HepG2 (cell line): ENCODE measurements around the gene CHMP2B. TPM values are rescaled to one million over a fixed set of nuclear protein-coding genes. Genes with fewer than 3 reads are reported as not detected.

Experiments used
- ATAC-seq: fragments of 200-7000 bp; cut with Tn5 transposase; 3 replicates; pipeline ENCODE4 v1.9.1; 2020; ENCODE audit warnings: mild to moderate bottlenecking, moderate library complexity
- BruUV-seq: library from RNA; stranded (reverse); fragments of 400-500 nt; replicated peaks from 2 replicates; lab custom pipeline; 2021; lab: Mats Ljungman, UMichigan
- CTCF ChIA-PET: fragments of 300-600 bp; formaldehyde crosslinking; extraction: SDS; loops from one replicate; lab custom pipeline; 2021; ENCODE audit warnings: low total read pairs, inconsistent platforms, low intra/inter-chr PET ratio; lab: Yijun Ruan, JAX
- POLR2A ChIA-PET: fragments of 350-600 bp; sonication (Branson Sonifier 250); formaldehyde crosslinking; loops from one replicate; lab custom pipeline; 2020; ENCODE audit warnings: antibody characterized with exemption, inconsistent platforms; lab: Yijun Ruan, JAX
- DNase-seq: peaks from one replicate; pipeline ENCODE4 v3.0.0-alpha.2; 2015; ENCODE audit warnings: low spot score
- FAIRE-seq: peaks from 3 replicates; lab custom pipeline; 2011; peaks lifted over from hg19 to GRCh38; lab: Jason Lieb, UNC
- H2AFZ ChIP-seq: one replicate; pipeline ENCODE4 v1.6.1; 2011; ENCODE audit warnings: low read length, inconsistent platforms
- H3K27ac ChIP-seq: fragments of 300-600 bp; 3 replicates; pipeline ENCODE4 v1.8.0; 2011; ENCODE audit warnings: mixed run types, mild to moderate bottlenecking, mixed read lengths, low read length, inconsistent platforms; ENCODE audit not compliant: insufficient read depth; ENCODE audit errors: extremely low read length
- H3K27me3 ChIP-seq, 2 experiments: fragments of 200-600 bp in 1 of 2; 2 replicates in 1 of 2; 3 replicates in 1 of 2; pipeline versions ENCODE4 v1.6.0 to v1.8.0; 2011; ENCODE audit warnings: low read length in 2 of 2, mild to moderate bottlenecking in 2 of 2, moderate library complexity in 2 of 2, inconsistent platforms in 1 of 2; ENCODE audit not compliant: insufficient read depth in 2 of 2, control insufficient read depth in 1 of 2
- H3K36me3 ChIP-seq, 2 experiments: fragments of 200-600 bp in 1 of 2; replicated peaks in 1 of 2; 2 replicates in 1 of 2; 3 replicates in 1 of 2; pipeline versions ENCODE4 v1.5.1 to v1.8.0; 2011; ENCODE audit warnings: low read length in 2 of 2, inconsistent platforms in 1 of 2; ENCODE audit not compliant: insufficient read depth in 2 of 2, control insufficient read depth in 1 of 2
- H3K4me1 ChIP-seq: 2 replicates; pipeline ENCODE4 v1.5.1; 2012; ENCODE audit warnings: low read length, inconsistent platforms; ENCODE audit not compliant: insufficient read depth
- H3K4me2 ChIP-seq: 2 replicates; pipeline ENCODE4 v1.6.0; 2011; ENCODE audit warnings: low read depth, low read length, inconsistent platforms
- H3K4me3 ChIP-seq, 3 experiments: fragments of 200-600 bp in 1 of 3; sonication (generic), shearing (Covaris generic) in 1 of 3; replicated peaks in 1 of 3; 2 replicates each; pipeline ENCODE4 v1.5.1; 2011 to 2016; ENCODE audit warnings: low read length in 3 of 3, inconsistent platforms in 2 of 3, low read depth in 2 of 3, mild to moderate bottlenecking in 2 of 3, control low read depth in 1 of 3, mixed read lengths in 1 of 3; ENCODE audit not compliant: insufficient read depth in 1 of 3
- H3K79me2 ChIP-seq: one replicate; pipeline ENCODE4 v1.6.1; 2011; ENCODE audit warnings: low read length, inconsistent platforms; ENCODE audit not compliant: insufficient read depth
- H3K9ac ChIP-seq: 2 replicates; pipeline ENCODE4 v1.6.0; 2011; ENCODE audit warnings: mild to moderate bottlenecking, low read depth, low read length, inconsistent platforms; ENCODE audit not compliant: insufficient read depth
- H3K9me3 ChIP-seq: 2 replicates; pipeline ENCODE4 v1.5.1; 2012; ENCODE audit warnings: mild to moderate bottlenecking, low read length
- H4K20me1 ChIP-seq: 2 replicates; pipeline ENCODE4 v1.6.0; 2011; ENCODE audit warnings: inconsistent platforms, mild to moderate bottlenecking, low read length, moderate library complexity; ENCODE audit not compliant: insufficient read depth
- MED1 ChIP-seq: sonication (generic); formaldehyde crosslinking; IDR thresholded peaks from 2 replicates; pipeline ENCODE4 v1.4.0; 2020; ENCODE audit warnings: missing genetic modification reagents
- MIER3 ChIP-seq: IDR thresholded peaks from 2 replicates; pipeline ENCODE4 v1.6.1; 2016; ENCODE audit warnings: missing compliant biosample characterization, borderline replicate concordance
- RXRB ChIP-seq: IDR thresholded peaks from 2 replicates; pipeline ENCODE4 v1.6.1; 2016; ENCODE audit warnings: borderline replicate concordance, missing genetic modification reagents, missing compliant biosample characterization
- ZC3H13 ChIP-seq: sonication (generic); formaldehyde crosslinking; IDR thresholded peaks from 2 replicates; pipeline ENCODE4 v1.8.1; 2023; ENCODE audit warnings: mild to moderate bottlenecking, missing genetic modification reagents, moderate library complexity
- ZNF34 ChIP-seq: sonication (generic); formaldehyde crosslinking; IDR thresholded peaks from 2 replicates; pipeline ENCODE4 v1.4.0; 2020; ENCODE audit warnings: mild to moderate bottlenecking, missing genetic modification reagents, borderline replicate concordance
- in situ Hi-C: cut with HindIII; loops from 2 replicates; pipeline ENCODE4 v1.10.0; 2017; ENCODE audit warnings: low pct_unique_long_range_greater_than_20kb; ENCODE audit not compliant: extremely low pct_ligation_motif_present
- intact Hi-C: fragments of 100-400 bp; cut with micrococcal nuclease; formaldehyde crosslinking; loops from one replicate; pipeline ENCODE4 v1.10.0; 2022; ENCODE audit not compliant: unreplicated experiment
- polyA plus RNA-seq, 8 experiments: library from polyadenylated mRNA; depleted of rRNA in 3 of 8; stranded (reverse) in 7 of 8; unstranded in 1 of 8; fragments of >200 nt; fragmentation: Illumina TruSeq in 4 of 8; extraction: Trizol in 4 of 8; gene quantifications; 2 replicates each; pipeline versions ENCODE4 v1.2.1 to v1.2.3, GENCODE V29; 2011 to 2016; ENCODE audit warnings: low read depth in 4 of 8, missing spikeins in 1 of 8, mixed read lengths in 1 of 8; ENCODE audit not compliant: insufficient read depth in 1 of 8
- total RNA-seq, 5 experiments: library from RNA; depleted of rRNA; stranded (reverse); fragments of >200 nt; fragmentation: Illumina TruSeq; extraction: Trizol; gene quantifications; 2 replicates each; pipeline ENCODE4 v1.2.3, GENCODE V29; 2016; ENCODE audit warnings: low read depth in 1 of 5
- TF ChIP-seq, protein P1 (sequence below): sonication (generic); formaldehyde crosslinking; IDR thresholded peaks from 2 replicates; pipeline ENCODE4; 2020; ENCODE audit warnings: missing genetic modification reagents, mild to moderate bottlenecking, borderline replicate concordance
- TF ChIP-seq, protein P2 (sequence below), 2 experiments: fragments of 450-650 bp in 1 of 2; sonication (generic) in 1 of 2; formaldehyde crosslinking; IDR thresholded peaks; 2 replicates each; pipeline versions ENCODE4 v1.5.0 to v1.8.0; 2020 to 2022; ENCODE audit warnings: mild to moderate bottlenecking in 1 of 2, missing genetic modification reagents in 1 of 2
- TF ChIP-seq, protein P3 (sequence below): sonication (generic); formaldehyde crosslinking; IDR thresholded peaks from 2 replicates; pipeline ENCODE4 v1.4.0; 2020; ENCODE audit warnings: missing genetic modification reagents

CHMP2B gene
- total and polyA plus RNA-seq, 2 of the 13 experiments (the other 11 are each of a cell fraction or from before 2014, with no cell fraction given), result 6.9 to 33.5 TPM

DNA sequence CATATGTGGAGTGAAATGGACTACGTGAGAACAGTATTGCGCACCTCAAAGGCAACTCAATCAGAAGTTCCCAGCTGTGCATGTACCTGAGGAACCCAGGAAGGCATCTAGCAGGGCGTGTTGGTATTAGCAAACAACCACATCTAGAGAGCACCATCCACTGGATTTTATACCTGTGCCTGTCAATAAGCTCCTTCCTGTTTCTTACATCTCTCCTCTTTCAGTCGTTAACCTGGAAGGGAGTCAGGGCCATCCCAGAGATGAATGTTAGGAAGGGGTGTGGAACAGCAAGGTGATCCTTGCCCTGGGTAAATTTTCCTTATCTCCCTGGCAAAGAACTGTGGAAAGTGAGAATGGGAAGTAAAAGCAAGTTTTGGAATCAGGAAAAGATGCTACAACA lies 29.6 kb upstream of the CHMP2B start (continued):
- TF ChIP-seq, protein P1, sequence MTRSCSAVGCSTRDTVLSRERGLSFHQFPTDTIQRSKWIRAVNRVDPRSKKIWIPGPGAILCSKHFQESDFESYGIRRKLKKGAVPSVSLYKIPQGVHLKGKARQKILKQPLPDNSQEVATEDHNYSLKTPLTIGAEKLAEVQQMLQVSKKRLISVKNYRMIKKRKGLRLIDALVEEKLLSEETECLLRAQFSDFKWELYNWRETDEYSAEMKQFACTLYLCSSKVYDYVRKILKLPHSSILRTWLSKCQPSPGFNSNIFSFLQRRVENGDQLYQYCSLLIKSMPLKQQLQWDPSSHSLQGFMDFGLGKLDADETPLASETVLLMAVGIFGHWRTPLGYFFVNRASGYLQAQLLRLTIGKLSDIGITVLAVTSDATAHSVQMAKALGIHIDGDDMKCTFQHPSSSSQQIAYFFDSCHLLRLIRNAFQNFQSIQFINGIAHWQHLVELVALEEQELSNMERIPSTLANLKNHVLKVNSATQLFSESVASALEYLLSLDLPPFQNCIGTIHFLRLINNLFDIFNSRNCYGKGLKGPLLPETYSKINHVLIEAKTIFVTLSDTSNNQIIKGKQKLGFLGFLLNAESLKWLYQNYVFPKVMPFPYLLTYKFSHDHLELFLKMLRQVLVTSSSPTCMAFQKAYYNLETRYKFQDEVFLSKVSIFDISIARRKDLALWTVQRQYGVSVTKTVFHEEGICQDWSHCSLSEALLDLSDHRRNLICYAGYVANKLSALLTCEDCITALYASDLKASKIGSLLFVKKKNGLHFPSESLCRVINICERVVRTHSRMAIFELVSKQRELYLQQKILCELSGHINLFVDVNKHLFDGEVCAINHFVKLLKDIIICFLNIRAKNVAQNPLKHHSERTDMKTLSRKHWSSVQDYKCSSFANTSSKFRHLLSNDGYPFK (CRISPR knock-in tag), result no peak
- no peak for TF ChIP-seq ZNF34 (CRISPR knock-in tag)
- TF ChIP-seq MIER3 (CRISPR knock-in tag), result no peak
- no peak for TF ChIP-seq ZC3H13 (CRISPR knock-in tag)
- TF ChIP-seq, protein P2, sequence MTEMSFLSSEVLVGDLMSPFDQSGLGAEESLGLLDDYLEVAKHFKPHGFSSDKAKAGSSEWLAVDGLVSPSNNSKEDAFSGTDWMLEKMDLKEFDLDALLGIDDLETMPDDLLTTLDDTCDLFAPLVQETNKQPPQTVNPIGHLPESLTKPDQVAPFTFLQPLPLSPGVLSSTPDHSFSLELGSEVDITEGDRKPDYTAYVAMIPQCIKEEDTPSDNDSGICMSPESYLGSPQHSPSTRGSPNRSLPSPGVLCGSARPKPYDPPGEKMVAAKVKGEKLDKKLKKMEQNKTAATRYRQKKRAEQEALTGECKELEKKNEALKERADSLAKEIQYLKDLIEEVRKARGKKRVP (CRISPR knock-in tag; IDR thresholded peaks at IDR 0.05), result no peak

DNA sequence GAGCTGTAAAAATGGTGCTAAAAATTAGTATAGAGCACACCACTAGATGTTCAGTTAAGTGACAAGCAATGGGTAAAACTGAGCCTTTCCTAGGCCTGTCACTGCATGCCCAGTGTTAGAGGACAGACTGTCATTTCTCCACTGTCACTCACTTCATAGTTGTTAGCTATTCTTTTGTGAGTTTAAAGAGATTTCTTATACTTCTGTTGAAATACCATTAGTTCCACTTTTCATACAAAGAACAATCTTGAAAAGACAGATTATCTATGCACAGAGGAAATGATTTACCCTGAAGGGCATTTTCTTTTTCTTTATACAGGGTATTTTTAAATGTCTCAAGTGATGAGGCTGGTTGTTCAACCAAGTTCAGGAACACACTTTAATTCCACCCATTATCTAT lies 28.3 kb upstream of the CHMP2B start:
- Histone ChIP-seq H3K36me3 (no peaks in the 10 kb centered on the region), H3K27ac (no peak overlapping the region), H3K4me2 (no peak overlapping the region), H2AFZ (no peak overlapping the region), H3K79me2 (no peaks in the 10 kb centered on the region), H3K4me3 (no peak overlapping the region)
- no peak for ATAC-seq
- no peak for DNase-seq
- intact Hi-C loops, result no loop called here
- FAIRE-seq, result no peak
- TF ChIP-seq RXRB (CRISPR knock-in tag) (no peak), MED1 (no peak)
- TF ChIP-seq, protein P3, sequence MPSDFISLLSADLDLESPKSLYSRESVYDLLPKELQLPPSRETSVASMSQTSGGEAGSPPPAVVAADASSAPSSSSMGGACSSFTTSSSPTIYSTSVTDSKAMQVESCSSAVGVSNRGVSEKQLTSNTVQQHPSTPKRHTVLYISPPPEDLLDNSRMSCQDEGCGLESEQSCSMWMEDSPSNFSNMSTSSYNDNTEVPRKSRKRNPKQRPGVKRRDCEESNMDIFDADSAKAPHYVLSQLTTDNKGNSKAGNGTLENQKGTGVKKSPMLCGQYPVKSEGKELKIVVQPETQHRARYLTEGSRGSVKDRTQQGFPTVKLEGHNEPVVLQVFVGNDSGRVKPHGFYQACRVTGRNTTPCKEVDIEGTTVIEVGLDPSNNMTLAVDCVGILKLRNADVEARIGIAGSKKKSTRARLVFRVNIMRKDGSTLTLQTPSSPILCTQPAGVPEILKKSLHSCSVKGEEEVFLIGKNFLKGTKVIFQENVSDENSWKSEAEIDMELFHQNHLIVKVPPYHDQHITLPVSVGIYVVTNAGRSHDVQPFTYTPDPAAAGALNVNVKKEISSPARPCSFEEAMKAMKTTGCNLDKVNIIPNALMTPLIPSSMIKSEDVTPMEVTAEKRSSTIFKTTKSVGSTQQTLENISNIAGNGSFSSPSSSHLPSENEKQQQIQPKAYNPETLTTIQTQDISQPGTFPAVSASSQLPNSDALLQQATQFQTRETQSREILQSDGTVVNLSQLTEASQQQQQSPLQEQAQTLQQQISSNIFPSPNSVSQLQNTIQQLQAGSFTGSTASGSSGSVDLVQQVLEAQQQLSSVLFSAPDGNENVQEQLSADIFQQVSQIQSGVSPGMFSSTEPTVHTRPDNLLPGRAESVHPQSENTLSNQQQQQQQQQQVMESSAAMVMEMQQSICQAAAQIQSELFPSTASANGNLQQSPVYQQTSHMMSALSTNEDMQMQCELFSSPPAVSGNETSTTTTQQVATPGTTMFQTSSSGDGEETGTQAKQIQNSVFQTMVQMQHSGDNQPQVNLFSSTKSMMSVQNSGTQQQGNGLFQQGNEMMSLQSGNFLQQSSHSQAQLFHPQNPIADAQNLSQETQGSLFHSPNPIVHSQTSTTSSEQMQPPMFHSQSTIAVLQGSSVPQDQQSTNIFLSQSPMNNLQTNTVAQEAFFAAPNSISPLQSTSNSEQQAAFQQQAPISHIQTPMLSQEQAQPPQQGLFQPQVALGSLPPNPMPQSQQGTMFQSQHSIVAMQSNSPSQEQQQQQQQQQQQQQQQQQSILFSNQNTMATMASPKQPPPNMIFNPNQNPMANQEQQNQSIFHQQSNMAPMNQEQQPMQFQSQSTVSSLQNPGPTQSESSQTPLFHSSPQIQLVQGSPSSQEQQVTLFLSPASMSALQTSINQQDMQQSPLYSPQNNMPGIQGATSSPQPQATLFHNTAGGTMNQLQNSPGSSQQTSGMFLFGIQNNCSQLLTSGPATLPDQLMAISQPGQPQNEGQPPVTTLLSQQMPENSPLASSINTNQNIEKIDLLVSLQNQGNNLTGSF (CRISPR knock-in tag), result no peak
- TF ChIP-seq, all 625 proteins: peak for 0
- Histone ChIP-seq H3K9ac (no peak overlapping the region), H3K27me3 (no peaks in the 10 kb centered on the region), H3K4me1 (peaks cover 30% of the 10 kb centered on the region), H4K20me1 (no peaks in the 10 kb centered on the region), H3K9me3 (no peaks in the 10 kb centered on the region)
- CTCF ChIA-PET, result no interaction called here
- BruUV-seq, result no TSS peak
- in situ Hi-C loops, result no loop called here
- POLR2A ChIA-PET, result no interaction called here
